Fibroblast of the aortic adventitia (primary cell): Measurements from ENCODE around the gene VEGFC. TPM values are rescaled to one million over a fixed set of nuclear protein-coding genes. Genes with fewer than 3 reads are reported as not detected.
A peak's percentile ranks its signal among the peaks of the same experiment; 100 is the strongest.

ENCODE experiments used
- DNase-seq: peaks from one replicate; pipeline ENCODE4 v3.0.0-alpha.2; 2010; ENCODE audit warnings: low read depth
- H3K4me3 ChIP-seq: 2 replicates; pipeline ENCODE4 v1.5.1; 2011; ENCODE audit warnings: low read depth, mild to moderate bottlenecking, control low read depth, low read length, moderate library complexity
- total RNA-seq: library from RNA; depleted of rRNA; stranded (reverse); fragments of >200 nt; gene quantifications from 2 replicates; pipeline ENCODE4 v1.2.3, GENCODE V29; 2012; ENCODE audit warnings: low replicate concordance
- TF ChIP-seq, protein P1 (sequence below): IDR thresholded peaks from 2 replicates; pipeline ENCODE4 v1.5.1; 2011; ENCODE audit warnings: mild to moderate bottlenecking, low read length, control low read depth, inconsistent platforms; ENCODE audit not compliant: insufficient read depth

The VEGFC gene
- total RNA-seq, 1 donor, result 42.9 TPM

- TF ChIP-seq, protein P1, sequence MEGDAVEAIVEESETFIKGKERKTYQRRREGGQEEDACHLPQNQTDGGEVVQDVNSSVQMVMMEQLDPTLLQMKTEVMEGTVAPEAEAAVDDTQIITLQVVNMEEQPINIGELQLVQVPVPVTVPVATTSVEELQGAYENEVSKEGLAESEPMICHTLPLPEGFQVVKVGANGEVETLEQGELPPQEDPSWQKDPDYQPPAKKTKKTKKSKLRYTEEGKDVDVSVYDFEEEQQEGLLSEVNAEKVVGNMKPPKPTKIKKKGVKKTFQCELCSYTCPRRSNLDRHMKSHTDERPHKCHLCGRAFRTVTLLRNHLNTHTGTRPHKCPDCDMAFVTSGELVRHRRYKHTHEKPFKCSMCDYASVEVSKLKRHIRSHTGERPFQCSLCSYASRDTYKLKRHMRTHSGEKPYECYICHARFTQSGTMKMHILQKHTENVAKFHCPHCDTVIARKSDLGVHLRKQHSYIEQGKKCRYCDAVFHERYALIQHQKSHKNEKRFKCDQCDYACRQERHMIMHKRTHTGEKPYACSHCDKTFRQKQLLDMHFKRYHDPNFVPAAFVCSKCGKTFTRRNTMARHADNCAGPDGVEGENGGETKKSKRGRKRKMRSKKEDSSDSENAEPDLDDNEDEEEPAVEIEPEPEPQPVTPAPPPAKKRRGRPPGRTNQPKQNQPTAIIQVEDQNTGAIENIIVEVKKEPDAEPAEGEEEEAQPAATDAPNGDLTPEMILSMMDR, result no peak
- no peak for DNase-seq
- no peak overlapping the region for H3K4me3 ChIP-seq
These were observed 17.9 kb downstream of the VEGFC start for GRCh38 chr4:176774852-176775251.

GRCh38 chr4:176769514-176769913, 23.2 kb downstream of the VEGFC start:
- DNase-seq, result peak; percentile 97
- TF ChIP-seq, protein P1, result no peak

GRCh38 chr4:176767183-176767582, 25.5 kb downstream of the VEGFC start:
- no peak overlapping the region for H3K4me3 ChIP-seq
- TF ChIP-seq, protein P1, result no peak
- peak; percentile 82 for DNase-seq

More at GRCh38 chr4:176769514-176769913, 23.2 kb downstream of the VEGFC start:
- no peak overlapping the region for H3K4me3 ChIP-seq

DNA sequence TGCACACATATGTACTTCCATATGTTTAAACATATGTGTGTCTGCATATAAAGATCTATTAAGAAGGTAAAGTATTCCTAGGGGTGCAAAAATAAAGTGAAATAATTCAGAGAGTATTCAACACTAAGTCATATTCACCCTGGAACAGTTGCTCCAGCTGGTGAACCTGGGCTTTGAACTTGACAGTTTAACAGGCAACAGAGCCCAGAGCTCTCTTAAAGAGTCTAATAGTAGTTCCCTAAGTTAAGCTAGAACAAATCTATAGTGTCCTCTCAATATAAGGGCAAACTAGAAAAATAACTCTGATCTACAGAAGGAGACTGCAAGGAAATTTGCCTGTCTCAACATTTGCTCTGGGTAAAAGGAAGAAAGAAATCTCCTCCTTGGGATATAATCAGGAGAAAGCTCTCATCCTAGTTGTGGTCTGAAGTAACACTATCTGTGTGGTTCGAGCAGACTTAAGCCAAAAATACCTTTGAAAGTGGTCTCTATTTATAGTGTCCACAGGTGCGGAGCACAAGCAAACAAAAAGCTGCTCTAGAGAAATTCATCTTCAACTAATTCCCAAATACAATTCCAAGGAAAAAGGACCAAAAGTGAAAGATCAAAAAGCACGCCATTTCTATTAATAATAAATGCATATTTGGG, 29.9 kb downstream of the VEGFC start:
- no peak for DNase-seq
- TF ChIP-seq, protein P1, result no peak
- H3K4me3 ChIP-seq, result no peak overlapping the region

GRCh38 chr4:176761872-176762271, 30.9 kb downstream of the VEGFC start:
- TF ChIP-seq, protein P1, result no peak
- DNase-seq, result no peak
- H3K4me3 ChIP-seq, result no peak overlapping the region

GRCh38 chr4:176760471-176760870, 32.3 kb downstream of the VEGFC start:
- H3K4me3 ChIP-seq, result no peak overlapping the region
- DNase-seq, result peak; percentile 35
- TF ChIP-seq, protein P1, result no peak

GRCh38 chr4:176758731-176759130, 34.0 kb downstream of the VEGFC start:
- no peak overlapping the region for H3K4me3 ChIP-seq
- TF ChIP-seq, protein P1, result no peak
- DNase-seq, result no peak
